ENCODE results near the gene SDK1.

The SDK1 gene

DNA sequence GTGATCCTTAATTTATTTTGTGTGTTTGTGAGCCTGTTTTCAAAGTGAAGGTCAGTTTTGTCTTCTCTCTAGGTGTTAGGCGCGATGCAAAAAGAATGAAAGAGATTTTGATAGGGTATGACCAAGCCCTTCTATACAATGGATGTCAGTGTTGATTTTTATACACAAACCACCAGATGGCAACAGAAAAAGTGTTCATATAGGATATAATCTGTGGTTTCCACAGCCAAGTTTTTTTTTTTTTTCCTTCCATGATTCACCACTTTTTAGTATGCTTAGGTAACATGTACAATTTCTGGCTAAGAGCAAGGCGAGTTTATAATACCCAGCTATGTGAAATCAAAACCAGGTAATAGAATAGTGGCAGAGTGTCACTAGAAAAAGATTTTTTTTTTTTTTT, 8.1 kb downstream of the SDK1 start:
- peak; percentile 23 for DNase-seq (ENCODE audit: low read depth, low spot score)
- TF ChIP-seq, protein P1, sequence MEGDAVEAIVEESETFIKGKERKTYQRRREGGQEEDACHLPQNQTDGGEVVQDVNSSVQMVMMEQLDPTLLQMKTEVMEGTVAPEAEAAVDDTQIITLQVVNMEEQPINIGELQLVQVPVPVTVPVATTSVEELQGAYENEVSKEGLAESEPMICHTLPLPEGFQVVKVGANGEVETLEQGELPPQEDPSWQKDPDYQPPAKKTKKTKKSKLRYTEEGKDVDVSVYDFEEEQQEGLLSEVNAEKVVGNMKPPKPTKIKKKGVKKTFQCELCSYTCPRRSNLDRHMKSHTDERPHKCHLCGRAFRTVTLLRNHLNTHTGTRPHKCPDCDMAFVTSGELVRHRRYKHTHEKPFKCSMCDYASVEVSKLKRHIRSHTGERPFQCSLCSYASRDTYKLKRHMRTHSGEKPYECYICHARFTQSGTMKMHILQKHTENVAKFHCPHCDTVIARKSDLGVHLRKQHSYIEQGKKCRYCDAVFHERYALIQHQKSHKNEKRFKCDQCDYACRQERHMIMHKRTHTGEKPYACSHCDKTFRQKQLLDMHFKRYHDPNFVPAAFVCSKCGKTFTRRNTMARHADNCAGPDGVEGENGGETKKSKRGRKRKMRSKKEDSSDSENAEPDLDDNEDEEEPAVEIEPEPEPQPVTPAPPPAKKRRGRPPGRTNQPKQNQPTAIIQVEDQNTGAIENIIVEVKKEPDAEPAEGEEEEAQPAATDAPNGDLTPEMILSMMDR (IDR thresholded peaks at IDR 0.05; ENCODE audit: low read depth, low read length) = no peak
- in situ Hi-C loops (cut with HindIII; ENCODE audit: low sequenced_read_pairs) = no loop called here
- H3K4me3 ChIP-seq (ENCODE audit: low read depth, low read length) = no peak overlapping the region

DNA sequence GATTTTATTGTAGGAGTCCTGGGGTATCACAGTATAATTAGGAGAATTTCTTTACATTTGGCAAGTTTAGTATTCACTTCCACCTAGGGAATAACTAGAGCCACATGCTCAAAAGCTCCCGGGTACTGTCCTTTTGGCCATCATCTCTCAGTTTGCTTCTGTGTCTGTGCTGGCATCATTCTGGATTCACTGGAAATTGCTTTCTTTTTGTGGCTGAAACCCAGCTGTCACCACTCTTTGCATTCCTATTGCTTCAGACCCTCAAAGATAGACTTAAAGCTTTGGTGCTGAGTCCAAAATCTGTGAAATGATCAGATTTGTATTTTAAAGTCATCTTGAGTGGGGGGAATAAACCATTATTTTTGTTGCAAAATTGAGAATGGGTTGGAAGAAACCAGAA, 8.9 kb downstream of the SDK1 start:
- in situ Hi-C loops (cut with HindIII; ENCODE audit: low sequenced_read_pairs) = no loop called here
- H3K4me3 ChIP-seq (ENCODE audit: low read depth, low read length) = no peak overlapping the region
- TF ChIP-seq, protein P1 (IDR thresholded peaks at IDR 0.05; ENCODE audit: low read depth, low read length) = no peak
- no peak for DNase-seq (ENCODE audit: low read depth, low spot score)

DNA sequence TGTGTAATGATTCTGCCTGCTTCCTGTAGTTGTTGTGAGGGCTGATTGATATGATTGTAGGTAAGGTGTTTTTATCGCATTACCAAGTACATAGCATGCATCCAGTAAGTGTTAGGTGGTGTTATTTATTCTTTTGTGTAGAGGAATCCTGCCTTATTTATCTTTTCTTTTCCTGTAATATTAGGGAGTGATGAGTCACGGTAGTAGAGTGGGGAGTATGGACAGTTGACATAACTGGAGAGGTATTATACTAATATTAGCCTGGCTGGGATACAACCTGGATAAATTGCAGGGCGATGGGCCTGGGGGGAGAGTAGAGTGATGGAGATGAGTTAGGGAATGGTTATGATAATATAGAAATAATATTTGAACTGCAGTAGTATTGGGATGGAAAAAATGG, 9.8 kb downstream of the SDK1 start:
- no peak overlapping the region for H3K4me3 ChIP-seq (ENCODE audit: low read depth, low read length)
- in situ Hi-C loops (cut with HindIII; ENCODE audit: low sequenced_read_pairs) = no loop called here
- DNase-seq (ENCODE audit: low read depth, low spot score) = no peak
- TF ChIP-seq, protein P1 (IDR thresholded peaks at IDR 0.05; ENCODE audit: low read depth, low read length) = no peak

DNA sequence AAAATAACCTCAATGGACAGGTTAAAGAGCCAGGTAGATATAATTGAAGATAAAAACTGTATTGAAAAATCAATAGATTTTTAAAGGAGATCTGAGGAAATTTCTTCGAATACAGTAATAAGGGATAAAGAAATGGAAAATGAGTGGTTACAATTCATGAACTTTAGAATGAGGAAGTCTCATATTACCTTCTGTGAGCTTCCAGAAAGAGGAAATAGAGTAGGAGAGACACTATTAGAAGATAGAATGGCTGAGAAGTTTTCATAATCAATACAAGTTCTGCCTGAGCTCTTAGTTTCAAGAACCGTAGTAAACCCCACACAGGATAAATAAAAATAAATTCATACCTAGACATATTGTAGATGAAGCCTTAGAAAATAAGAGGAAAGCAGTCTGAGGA, 11.5 kb downstream of the SDK1 start:
- H3K4me3 ChIP-seq (ENCODE audit: low read depth, low read length) = no peak overlapping the region
- DNase-seq (ENCODE audit: low read depth, low spot score) = no peak
- TF ChIP-seq, protein P1 (IDR thresholded peaks at IDR 0.05; ENCODE audit: low read depth, low read length) = no peak
- in situ Hi-C loops (cut with HindIII; ENCODE audit: low sequenced_read_pairs) = no loop called here

DNA sequence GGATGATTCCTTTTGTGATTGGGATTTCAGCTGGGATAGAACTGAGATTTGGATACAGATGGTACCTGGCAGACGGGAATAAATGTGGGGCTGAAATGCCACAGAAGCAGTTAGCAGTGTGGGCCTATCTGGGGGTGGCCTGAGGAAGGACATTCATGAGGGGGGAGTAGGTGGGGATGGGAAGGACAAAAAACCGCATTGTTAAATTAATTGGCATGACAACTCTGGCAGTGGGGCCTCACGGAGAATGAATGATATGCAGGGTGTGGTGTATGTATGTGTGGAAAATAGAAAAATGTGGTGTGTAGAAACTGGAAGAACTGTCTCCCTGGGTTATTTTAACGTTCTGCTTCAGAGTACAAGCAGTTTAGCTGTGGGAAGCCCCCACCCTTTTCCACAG, 17.8 kb downstream of the SDK1 start:
- no peak overlapping the region for H3K4me3 ChIP-seq (ENCODE audit: low read depth, low read length)
- no peak for DNase-seq (ENCODE audit: low read depth, low spot score)
- TF ChIP-seq, protein P1 (IDR thresholded peaks at IDR 0.05; ENCODE audit: low read depth, low read length) = no peak
- in situ Hi-C loops (cut with HindIII; ENCODE audit: low sequenced_read_pairs) = no loop called here

DNA sequence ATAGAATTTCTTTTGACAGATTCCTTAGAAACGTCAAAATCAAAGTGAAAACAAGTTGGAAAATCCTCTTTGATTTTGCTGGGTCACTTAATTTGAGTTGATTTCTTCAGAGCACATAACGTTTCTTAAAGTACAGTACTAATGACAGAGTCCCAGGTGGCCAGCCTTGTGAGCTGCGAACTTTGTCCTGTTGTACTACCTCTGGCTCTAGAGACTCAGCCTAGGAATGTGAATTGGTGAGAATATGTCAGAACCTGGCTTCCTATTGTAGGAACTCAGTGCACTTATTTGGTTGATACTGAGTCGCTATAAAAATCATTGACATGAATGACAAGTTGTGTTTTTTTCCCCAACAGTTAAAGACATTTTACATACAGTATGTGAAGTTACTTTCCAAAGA, 20.2 kb downstream of the SDK1 start:
- TF ChIP-seq, protein P1 (IDR thresholded peaks at IDR 0.05; ENCODE audit: low read depth, low read length) = no peak
- in situ Hi-C loops (cut with HindIII; ENCODE audit: low sequenced_read_pairs) = no loop called here
- no peak for DNase-seq (ENCODE audit: low read depth, low spot score)
- H3K4me3 ChIP-seq (ENCODE audit: low read depth, low read length) = no peak overlapping the region

DNA sequence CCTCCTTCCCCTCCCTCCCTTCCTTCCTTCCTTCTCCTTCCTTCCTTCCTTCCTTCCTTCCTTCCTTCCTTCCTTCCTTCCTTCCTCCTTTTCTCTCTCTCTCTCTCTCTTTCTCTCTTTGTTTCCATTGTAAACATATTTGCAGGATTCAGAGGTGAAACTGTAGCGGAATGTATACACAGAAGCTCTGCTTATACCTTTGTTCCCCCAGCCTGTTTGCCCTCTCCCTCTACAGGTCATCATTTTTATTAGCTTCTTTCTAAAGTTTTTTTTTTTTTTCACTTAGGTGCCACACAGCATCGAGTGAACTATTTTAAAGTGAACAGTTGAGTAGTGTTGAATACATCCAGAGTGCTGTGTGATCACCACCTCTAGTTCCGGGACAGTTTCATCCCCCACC, 20.7 kb downstream of the SDK1 start:
- H3K4me3 ChIP-seq (ENCODE audit: low read depth, low read length) = no peak overlapping the region
- in situ Hi-C loops (cut with HindIII; ENCODE audit: low sequenced_read_pairs) = no loop called here
- DNase-seq (ENCODE audit: low read depth, low spot score) = no peak
- TF ChIP-seq, protein P1 (IDR thresholded peaks at IDR 0.05; ENCODE audit: low read depth, low read length) = no peak

All from astrocyte of the spinal cord (primary cell).